PC-9 (cell line): ENCODE measurements around the gene BOK. TPM values are rescaled to one million over a fixed set of nuclear protein-coding genes. Genes with fewer than 3 reads are reported as not detected.

Source experiments
- BruUV-seq: library from RNA; stranded (reverse); fragments of 400-500 nt; replicated peaks from 2 replicates; lab custom pipeline; 2021; lab: Mats Ljungman, UMichigan
- CTCF ChIA-PET: fragments of 300-600 bp; sonication (Branson Sonifier 250); formaldehyde crosslinking; loops from one replicate; lab custom pipeline; 2022; ENCODE audit warnings: antibody characterized with exemption; lab: Charles Lee
- POLR2A ChIA-PET: fragments of 300-600 bp; sonication (Branson Sonifier 250); formaldehyde crosslinking; loops from one replicate; lab custom pipeline; 2022; ENCODE audit warnings: antibody characterized with exemption; ENCODE audit not compliant: unreplicated experiment; lab: Charles Lee
- DNase-seq, 2 experiments: peaks; one replicate each; pipeline versions ENCODE4 v3.0.0 to v3.0.0-alpha.2; 2015 to 2022; ENCODE audit warnings: mixed read lengths in 1 of 2
- H2AFZ ChIP-seq: fragments of 200-600 bp; sonication (generic); 2 replicates; pipeline ENCODE4 v1.8.1; 2017; ENCODE audit warnings: antibody characterized with exemption
- H3F3A ChIP-seq: fragments of 200-600 bp; sonication (generic); 2 replicates; pipeline ENCODE4 v1.8.1; 2017; ENCODE audit warnings: antibody characterized with exemption, mild to moderate bottlenecking, low read depth; ENCODE audit not compliant: insufficient read depth
- H3K27ac ChIP-seq: fragments of 200-600 bp; sonication (generic); 2 replicates; pipeline ENCODE4 v1.6.1; 2016; ENCODE audit warnings: mixed run types
- H3K27me3 ChIP-seq: fragments of 200-600 bp; sonication (generic); 2 replicates; pipeline ENCODE4 v1.6.1; 2016; ENCODE audit warnings: low read depth, mixed run types; ENCODE audit not compliant: insufficient read depth
- H3K36me3 ChIP-seq: fragments of 200-600 bp; sonication (generic); 2 replicates; pipeline ENCODE4 v1.6.1; 2016; ENCODE audit warnings: low read depth, mixed run types
- H3K4me1 ChIP-seq: fragments of 200-600 bp; sonication (generic); replicated peaks from 2 replicates; pipeline ENCODE4 v1.6.1; 2016; ENCODE audit warnings: mixed run types; ENCODE audit not compliant: insufficient read depth
- H3K4me2 ChIP-seq: fragments of 200-600 bp; sonication (generic); 2 replicates; pipeline ENCODE4 v1.6.1; 2017; ENCODE audit warnings: mixed run types
- H3K4me3 ChIP-seq: fragments of 200-600 bp; sonication (generic); 2 replicates; pipeline ENCODE4 v1.6.1; 2016; ENCODE audit warnings: mixed run types
- H3K79me2 ChIP-seq: fragments of 200-600 bp; sonication (generic); 2 replicates; pipeline ENCODE4 v1.6.1; 2017; ENCODE audit warnings: low read depth, mixed run types
- H3K9me2 ChIP-seq: fragments of 200-600 bp; sonication (generic); 2 replicates; pipeline ENCODE4 v1.8.1; 2017; ENCODE audit warnings: mild to moderate bottlenecking; ENCODE audit not compliant: insufficient read depth
- H3K9me3 ChIP-seq: fragments of 200-600 bp; sonication (generic); 2 replicates; pipeline ENCODE4 v1.8.1; 2016; ENCODE audit warnings: low read depth; ENCODE audit not compliant: insufficient read depth
- H4K20me1 ChIP-seq: fragments of 200-600 bp; sonication (generic); 2 replicates; pipeline ENCODE4 v1.8.1; 2017; ENCODE audit not compliant: insufficient read depth
- EZH2 ChIP-seq: fragments of 200-600 bp; sonication (generic); IDR thresholded peaks from 2 replicates; pipeline ENCODE4 v1.8.0; 2017; ENCODE audit warnings: antibody characterized with exemption, low read depth
- intact Hi-C: fragments of 100-400 bp; cut with micrococcal nuclease; formaldehyde crosslinking; loops from one replicate; pipeline ENCODE4 v1.10.0; 2022; ENCODE audit not compliant: unreplicated experiment
- total RNA-seq: library from RNA; stranded (reverse); gene quantifications from 2 replicates; pipeline ENCODE4 v1.2.3, GENCODE V29; 2021
- TF ChIP-seq, protein P1 (sequence below): fragments of 200-600 bp; sonication (generic); conservative IDR thresholded peaks from 2 replicates; pipeline ENCODE4 v1.6.1; 2017; ENCODE audit warnings: mixed run types, antibody characterized with exemption, mild to moderate bottlenecking, moderate library complexity

Gene BOK
- total RNA-seq, 1 experiment from 2014 or later: 72.8 TPM

DNA sequence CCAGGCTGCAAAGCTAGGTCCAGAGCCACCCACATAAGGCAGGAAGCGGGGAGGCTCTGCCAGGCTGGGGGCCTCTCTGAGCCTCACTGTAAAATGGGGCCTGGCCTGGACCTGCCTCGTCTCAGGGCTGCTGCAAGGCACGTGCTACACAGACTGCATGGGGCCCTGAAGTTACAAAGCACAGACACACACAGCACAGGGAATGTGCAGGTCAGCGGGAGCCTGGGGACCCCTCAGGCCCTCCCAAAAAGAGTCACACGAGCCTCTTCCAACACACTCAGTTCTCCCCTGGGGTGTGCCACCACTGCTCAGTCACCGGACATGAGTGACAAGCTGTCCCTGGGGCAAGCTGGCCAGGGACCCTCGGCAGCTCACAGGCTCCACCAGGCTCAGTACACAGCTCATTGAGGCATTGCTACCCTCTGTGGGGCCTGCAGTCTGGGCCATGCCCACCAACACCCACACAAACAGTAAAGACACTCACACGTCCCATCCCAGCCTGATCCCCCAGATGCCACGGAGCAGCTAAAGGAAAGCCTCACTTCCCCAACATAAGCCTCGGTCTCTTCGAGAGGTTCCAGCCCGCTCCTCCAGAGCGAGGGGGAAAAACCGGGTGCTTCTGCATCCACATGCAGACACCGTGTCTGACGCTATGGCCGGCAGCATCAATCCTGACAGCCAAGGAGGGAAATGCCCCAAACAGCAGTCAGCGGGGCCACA, 33.7 kb downstream of the BOK start:
- H3K36me3 ChIP-seq: peaks cover 12% of the 10 kb centered on the region

DNA sequence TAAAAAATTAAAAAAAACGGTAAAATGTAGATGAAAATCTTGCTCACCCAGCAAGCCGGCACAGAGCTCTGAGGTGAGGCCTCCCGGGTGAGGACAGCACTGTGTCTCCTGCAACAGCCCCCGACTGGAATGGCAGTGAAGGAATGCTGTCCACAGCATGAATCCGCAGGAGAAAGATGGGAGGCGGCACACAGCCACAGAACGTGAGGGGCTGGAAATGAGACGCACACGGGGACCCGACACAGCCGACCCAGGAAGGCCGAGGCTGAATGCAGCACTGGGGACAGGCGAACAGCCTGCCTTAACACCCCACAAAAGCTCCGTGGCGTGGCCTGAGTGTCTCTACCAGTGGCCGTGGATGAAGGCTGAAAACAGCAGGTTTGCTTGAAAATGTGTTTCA, 34.7 kb downstream of the BOK start:
- peaks cover 17% of the 10 kb centered on the region; the same call in 1 of the 2 replicates for H3F3A ChIP-seq
- H4K20me1 ChIP-seq: no peaks in the 10 kb centered on the region; the same call in 1 of the 2 replicates
- H3K9me3 ChIP-seq: 0 out of 2 replicates have a peak, but pooled peaks cover 6% of the 10 kb centered on the region
- no peaks in the 10 kb centered on the region for H3K79me2 ChIP-seq
- H3K9me2 ChIP-seq: no peaks in the 10 kb centered on the region
- H2AFZ ChIP-seq: no peak overlapping the region
- TF ChIP-seq EZH2: no peak
- TF ChIP-seq, protein P1, sequence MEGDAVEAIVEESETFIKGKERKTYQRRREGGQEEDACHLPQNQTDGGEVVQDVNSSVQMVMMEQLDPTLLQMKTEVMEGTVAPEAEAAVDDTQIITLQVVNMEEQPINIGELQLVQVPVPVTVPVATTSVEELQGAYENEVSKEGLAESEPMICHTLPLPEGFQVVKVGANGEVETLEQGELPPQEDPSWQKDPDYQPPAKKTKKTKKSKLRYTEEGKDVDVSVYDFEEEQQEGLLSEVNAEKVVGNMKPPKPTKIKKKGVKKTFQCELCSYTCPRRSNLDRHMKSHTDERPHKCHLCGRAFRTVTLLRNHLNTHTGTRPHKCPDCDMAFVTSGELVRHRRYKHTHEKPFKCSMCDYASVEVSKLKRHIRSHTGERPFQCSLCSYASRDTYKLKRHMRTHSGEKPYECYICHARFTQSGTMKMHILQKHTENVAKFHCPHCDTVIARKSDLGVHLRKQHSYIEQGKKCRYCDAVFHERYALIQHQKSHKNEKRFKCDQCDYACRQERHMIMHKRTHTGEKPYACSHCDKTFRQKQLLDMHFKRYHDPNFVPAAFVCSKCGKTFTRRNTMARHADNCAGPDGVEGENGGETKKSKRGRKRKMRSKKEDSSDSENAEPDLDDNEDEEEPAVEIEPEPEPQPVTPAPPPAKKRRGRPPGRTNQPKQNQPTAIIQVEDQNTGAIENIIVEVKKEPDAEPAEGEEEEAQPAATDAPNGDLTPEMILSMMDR: no peak
- intact Hi-C loops: no loop called here
- H3K4me1 ChIP-seq: no peaks in the 10 kb centered on the region
- no peak for DNase-seq
- ChIA-PET CTCF (no interaction called here), POLR2A (no interaction called here)
- H3K4me2 ChIP-seq: no peak overlapping the region
- H3K4me3 ChIP-seq: no peak overlapping the region
- BruUV-seq: no TSS peak
- H3K27me3 ChIP-seq: no peaks in the 10 kb centered on the region
- peaks cover 3% of the 10 kb centered on the region for H3K36me3 ChIP-seq
- no peak overlapping the region for H3K27ac ChIP-seq

More for the DNA sequence above, 33.7 kb downstream of the BOK start:
- no peaks in the 10 kb centered on the region for H3K9me2 ChIP-seq
- H3K9me3 ChIP-seq: peaks cover 10% of the 10 kb centered on the region
- H3K27me3 ChIP-seq: no peaks in the 10 kb centered on the region
- no peak for TF ChIP-seq EZH2
- TF ChIP-seq, protein P1: no peak
- CTCF ChIA-PET: interaction anchor here (0.6 kb wide), 1 partner anchor 200 kb away, joined by 5 read pairs; no protein-coding TSS in a partner anchor
- H2AFZ ChIP-seq: no peak overlapping the region
- no peak overlapping the region for H3K27ac ChIP-seq
- no peak overlapping the region for H3K4me2 ChIP-seq
- BruUV-seq: no TSS peak
- H3K4me1 ChIP-seq: no peaks in the 10 kb centered on the region
- intact Hi-C loops: no loop called here
- H3K79me2 ChIP-seq: no peaks in the 10 kb centered on the region
- peaks cover 23% of the 10 kb centered on the region; the same call in 1 of the 2 replicates for H3F3A ChIP-seq
- H4K20me1 ChIP-seq: no peaks in the 10 kb centered on the region
- H3K4me3 ChIP-seq: no peak overlapping the region
- DNase-seq: no peak
- POLR2A ChIA-PET: interaction anchor here (0.5 to 0.7 kb wide), 2 partner anchors 35 to 41 kb away, joined by 4 read pairs; no protein-coding TSS in a partner anchor

DNA sequence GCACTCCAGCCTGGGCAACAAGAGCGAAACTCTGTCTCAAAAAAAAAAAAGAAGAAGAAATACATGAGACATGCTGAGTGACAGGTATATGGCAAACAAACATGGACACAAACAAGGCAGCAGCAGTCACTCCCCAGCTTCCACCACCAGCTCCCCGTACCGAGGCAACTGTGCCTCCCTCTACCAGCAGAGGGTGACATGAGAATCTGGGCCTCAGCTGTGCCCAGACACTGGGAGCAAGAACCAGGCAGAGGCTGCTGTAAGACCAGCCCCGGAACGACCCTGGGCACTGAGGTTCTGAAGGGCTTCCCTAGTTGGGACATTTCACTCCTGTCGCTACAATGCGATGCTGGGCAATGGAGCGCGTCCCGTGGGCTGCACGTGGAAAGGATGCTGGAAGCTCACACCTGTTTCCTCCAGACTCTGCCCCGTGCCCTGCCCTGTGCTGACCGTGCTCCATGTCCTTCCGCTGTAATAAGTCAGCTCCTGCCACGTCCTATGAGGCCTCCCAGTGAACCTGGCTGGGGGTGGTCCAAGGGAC, 37.1 kb downstream of the BOK start:
- intact Hi-C loops: loop anchor here (5.0 kb wide), 3 partner anchors 33 to 238 kb away; partner anchors contain the start of genes FARP2 and STK25
- TF ChIP-seq EZH2: no peak
- TF ChIP-seq, protein P1: peak; percentile 42
- Histone ChIP-seq H3K4me1 (no peaks in the 10 kb centered on the region), H3K4me2 (no peak overlapping the region), H3K9me3 (no peaks in the 10 kb centered on the region), H3K79me2 (no peaks in the 10 kb centered on the region), H3K27me3 (no peaks in the 10 kb centered on the region), H3K27ac (no peak overlapping the region), H3K36me3 (no peaks in the 10 kb centered on the region; the same call in 1 of the 2 replicates), H2AFZ (no peak overlapping the region), H3F3A (peaks cover 13% of the 10 kb centered on the region; the same call in 1 of the 2 replicates), H3K4me3 (no peak overlapping the region), H4K20me1 (peaks cover 9% of the 10 kb centered on the region), H3K9me2 (no peaks in the 10 kb centered on the region)
- peak in 1 of 2 experiments; percentile 25 for DNase-seq
- ChIA-PET CTCF (interaction anchor here (0.5 to 0.6 kb wide), 3 partner anchors 37 to 354 kb away, joined by 3 to 6 read pairs (median 3); no protein-coding TSS in a partner anchor), POLR2A (no interaction called here)
- BruUV-seq: no TSS peak
